Measurements from ENCODE around the gene TACC3. TPM values are rescaled to one million over a fixed set of nuclear protein-coding genes. Genes with fewer than 3 reads are reported as not detected.

The TACC3 gene
- total and polyA plus RNA-seq, 9 donors, result 8.9 to 37.9 (median 30.7) TPM

- Histone ChIP-seq H3K4me3 (ENCODE audit: low read length) (peak overlapping the region; percentile 41), H3K27me3 (ENCODE audit: control insufficient read depth, insufficient read depth, low read length) (no peaks in the 10 kb centered on the region), H3K36me3 (ENCODE audit: control insufficient read depth, insufficient read depth, low read length) (no peaks in the 10 kb centered on the region), H3K27ac (ENCODE audit: low read length) (peak overlapping the region; percentile 55), H3K9me3 (replicated peaks; ENCODE audit: control insufficient read depth, low read depth, low read length) (no peaks in the 10 kb centered on the region), H3K4me1 (ENCODE audit: control insufficient read depth, insufficient read depth, low read length) (peaks cover 13% of the 10 kb centered on the region)
- WGBS (ENCODE audit: insufficient coverage), result 4% methylated on average over 8 of the region's 13 CpGs
- peak; percentile 69 for DNase-seq
Measured at GRCh38 chr4:1683261-1683735, 38.0 kb upstream of the TACC3 start.

- WGBS (ENCODE audit: insufficient coverage), result under 1% methylated on average over 118 of the region's 118 CpGs
- peaks cover 13% of the 10 kb centered on the region for H3K4me1 ChIP-seq (ENCODE audit: control insufficient read depth, insufficient read depth, low read length)
Measured at GRCh38 chr4:1683736-1684505, 37.4 kb upstream of the TACC3 start, which contains the start of gene FAM53A. Gene FAM53A, minus strand, starts transcription at chr4:1684313. Its CDS starts 15,572 bp downstream, at chr4:1668741.

GRCh38 chr4:1684506-1685234, 36.7 kb upstream of the TACC3 start:
- 19% methylated on average over 65 of the region's 66 CpGs for WGBS (ENCODE audit: insufficient coverage)
- Histone ChIP-seq H3K4me1 (ENCODE audit: control insufficient read depth, insufficient read depth, low read length) (peaks cover 13% of the 10 kb centered on the region), H3K27me3 (ENCODE audit: control insufficient read depth, insufficient read depth, low read length) (no peaks in the 10 kb centered on the region), H3K4me3 (ENCODE audit: low read length) (peak overlapping the region; percentile 25), H3K9me3 (replicated peaks; ENCODE audit: control insufficient read depth, low read depth, low read length) (no peaks in the 10 kb centered on the region), H3K36me3 (ENCODE audit: control insufficient read depth, insufficient read depth, low read length) (no peaks in the 10 kb centered on the region), H3K27ac (ENCODE audit: low read length) (no peak overlapping the region)
- DNase-seq, result no peak

More at GRCh38 chr4:1683736-1684505, 37.4 kb upstream of the TACC3 start, which contains the start of gene FAM53A:
- peak within 1 kb of the TSS; percentile 41 for H3K4me3 ChIP-seq (ENCODE audit: low read length)
- H3K36me3 ChIP-seq (ENCODE audit: control insufficient read depth, insufficient read depth, low read length), result no peaks in the 10 kb centered on the region
- no peaks in the 10 kb centered on the region for H3K27me3 ChIP-seq (ENCODE audit: control insufficient read depth, insufficient read depth, low read length)
- peak within 1 kb of the TSS; percentile 55 for H3K27ac ChIP-seq (ENCODE audit: low read length)
- DNase-seq, result peak; percentile 93
- H3K9me3 ChIP-seq (replicated peaks; ENCODE audit: control insufficient read depth, low read depth, low read length), result no peaks in the 10 kb centered on the region

DNA sequence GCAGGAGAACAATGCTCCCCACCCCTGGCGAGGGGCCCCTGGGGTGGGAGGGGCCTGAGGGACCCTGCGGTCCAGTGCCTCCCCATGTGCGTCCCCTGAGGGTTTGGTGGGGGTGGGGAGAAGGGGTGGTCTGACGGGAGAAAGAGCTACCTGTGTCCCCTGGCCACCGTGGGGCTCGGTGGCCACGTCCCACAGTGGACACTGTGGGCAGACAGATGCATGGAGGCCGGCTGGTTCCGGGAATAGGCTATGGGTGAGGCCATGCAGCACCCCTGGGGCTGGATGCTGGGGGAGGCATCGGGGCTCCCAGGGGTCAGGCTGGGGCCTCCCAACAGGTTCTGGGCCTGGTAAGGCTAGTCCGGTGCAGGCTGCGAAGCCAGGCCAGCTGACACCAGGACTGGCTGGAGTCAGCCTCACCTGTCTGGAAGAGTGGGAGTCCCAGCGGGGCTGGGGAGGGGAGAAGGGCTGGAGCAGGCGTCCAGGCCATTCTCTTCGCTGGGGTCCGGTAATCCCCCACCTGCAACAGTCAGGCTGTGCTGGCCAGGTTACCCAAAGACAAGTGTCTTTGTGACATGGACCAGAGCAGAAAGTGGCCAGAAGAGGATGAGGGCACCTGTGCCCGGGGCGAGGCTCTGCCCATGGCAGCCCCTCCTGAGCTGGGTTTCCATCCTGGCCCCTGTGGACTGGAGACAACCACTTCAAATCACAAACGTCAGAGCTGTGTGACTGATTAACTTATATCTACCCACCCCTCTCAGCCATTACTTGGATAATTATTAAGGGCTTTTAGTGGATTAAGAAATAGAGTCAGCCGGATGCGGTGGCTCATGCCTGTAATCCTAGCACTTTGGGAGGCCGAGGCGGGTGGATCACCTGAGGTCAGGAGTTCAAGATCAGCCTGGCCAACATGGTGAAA, 35.8 kb upstream of the TACC3 start:
- Histone ChIP-seq H3K36me3 (ENCODE audit: control insufficient read depth, insufficient read depth, low read length) (peaks cover 3% of the 10 kb centered on the region), H3K4me1 (ENCODE audit: control insufficient read depth, insufficient read depth, low read length) (peaks cover 13% of the 10 kb centered on the region), H3K27me3 (ENCODE audit: control insufficient read depth, insufficient read depth, low read length) (no peaks in the 10 kb centered on the region), H3K4me3 (ENCODE audit: low read length) (no peak overlapping the region), H3K9me3 (replicated peaks; ENCODE audit: control insufficient read depth, low read depth, low read length) (no peaks in the 10 kb centered on the region), H3K27ac (ENCODE audit: low read length) (no peak overlapping the region)
- WGBS (ENCODE audit: insufficient coverage), result 65% methylated on average over 14 of the region's 23 CpGs
- no peak for DNase-seq

DNA sequence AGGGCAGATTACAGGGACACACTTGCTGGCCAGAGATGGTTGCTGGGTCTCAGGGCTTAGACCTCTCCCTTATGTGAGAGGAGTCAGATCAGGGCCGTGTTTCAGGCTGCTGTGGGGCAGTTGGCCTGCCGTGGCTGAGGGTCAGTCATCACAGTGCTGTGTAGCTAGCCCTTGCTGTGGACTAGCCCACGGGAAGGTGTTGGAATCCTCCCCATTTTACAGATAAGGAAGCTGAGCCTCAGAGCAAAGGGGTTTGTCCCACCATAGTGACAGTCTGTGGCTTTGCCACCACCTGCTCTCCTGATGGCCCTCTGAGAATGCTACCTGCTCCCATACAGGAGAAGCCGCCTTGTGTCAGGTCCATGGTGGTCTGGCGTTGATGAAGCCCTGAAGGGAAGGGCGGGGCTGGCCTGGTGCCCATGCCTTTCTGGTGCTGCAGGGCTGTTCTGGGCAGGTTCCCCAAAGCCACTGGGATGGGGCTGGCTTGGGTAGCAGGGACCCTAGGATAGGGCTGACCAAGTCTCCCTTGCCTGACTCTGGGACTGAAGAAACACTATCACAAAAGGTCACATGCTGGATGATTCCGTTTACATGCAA, 34.8 kb upstream of the TACC3 start:
- Histone ChIP-seq H3K4me3 (ENCODE audit: low read length) (no peak overlapping the region), H3K36me3 (ENCODE audit: control insufficient read depth, insufficient read depth, low read length) (peaks cover 13% of the 10 kb centered on the region), H3K4me1 (ENCODE audit: control insufficient read depth, insufficient read depth, low read length) (peaks cover 13% of the 10 kb centered on the region), H3K9me3 (replicated peaks; ENCODE audit: control insufficient read depth, low read depth, low read length) (no peaks in the 10 kb centered on the region), H3K27ac (ENCODE audit: low read length) (no peak overlapping the region), H3K27me3 (ENCODE audit: control insufficient read depth, insufficient read depth, low read length) (no peaks in the 10 kb centered on the region)
- 52% methylated on average over 6 of the region's 7 CpGs for WGBS (ENCODE audit: insufficient coverage)
- no peak for DNase-seq

- H3K4me1 ChIP-seq (ENCODE audit: control insufficient read depth, insufficient read depth, low read length), result peaks cover 13% of the 10 kb centered on the region
- H3K4me3 ChIP-seq (ENCODE audit: low read length), result no peak overlapping the region
- peaks cover 36% of the 10 kb centered on the region for H3K36me3 ChIP-seq (ENCODE audit: control insufficient read depth, insufficient read depth, low read length)
- H3K9me3 ChIP-seq (replicated peaks; ENCODE audit: control insufficient read depth, low read depth, low read length), result no peaks in the 10 kb centered on the region
- H3K27me3 ChIP-seq (ENCODE audit: control insufficient read depth, insufficient read depth, low read length), result no peaks in the 10 kb centered on the region
- no peak for DNase-seq
- H3K27ac ChIP-seq (ENCODE audit: low read length), result no peak overlapping the region
- no CpG with 5 or more reads among the region's 3 CpGs for WGBS (ENCODE audit: insufficient coverage)
Measured at GRCh38 chr4:1690698-1691097, 30.6 kb upstream of the TACC3 start.

DNA sequence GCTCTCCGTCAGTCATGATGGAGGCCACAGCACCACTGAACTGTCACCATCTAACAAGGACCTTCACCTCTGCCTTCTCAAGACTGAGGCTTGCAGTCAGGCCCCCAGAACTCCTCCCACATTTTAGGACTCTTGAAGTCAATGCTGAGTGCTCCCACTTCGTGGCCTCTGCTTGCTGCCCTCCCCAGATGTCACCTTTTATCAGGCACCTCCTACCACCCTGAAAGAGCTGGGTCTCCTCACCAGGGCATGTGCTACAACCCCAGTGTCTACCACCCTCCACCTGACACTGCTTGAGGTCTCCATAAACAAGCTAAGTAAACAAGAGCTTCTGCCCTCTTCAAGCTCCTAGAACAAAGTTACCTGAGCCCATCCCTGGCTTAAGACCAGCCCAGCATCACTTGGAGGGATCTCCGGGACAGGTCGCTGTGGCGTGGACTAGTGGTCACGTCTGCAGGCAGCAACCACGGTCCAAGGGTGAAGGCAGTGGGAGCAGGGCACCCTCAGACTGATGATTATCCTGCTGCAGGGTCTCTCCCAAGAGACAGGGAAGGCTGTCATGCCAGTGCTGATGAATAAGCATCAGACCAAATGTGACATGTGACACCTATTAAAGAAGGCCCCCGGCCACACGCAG, 29.5 kb upstream of the TACC3 start:
- no peaks in the 10 kb centered on the region for H3K27me3 ChIP-seq (ENCODE audit: control insufficient read depth, insufficient read depth, low read length)
- no peak overlapping the region for H3K4me3 ChIP-seq (ENCODE audit: low read length)
- peaks cover 38% of the 10 kb centered on the region for H3K36me3 ChIP-seq (ENCODE audit: control insufficient read depth, insufficient read depth, low read length)
- H3K9me3 ChIP-seq (replicated peaks; ENCODE audit: control insufficient read depth, low read depth, low read length), result no peaks in the 10 kb centered on the region
- H3K27ac ChIP-seq (ENCODE audit: low read length), result no peak overlapping the region
- no peak for DNase-seq
- 83% methylated on average over 9 of the region's 9 CpGs for WGBS (ENCODE audit: insufficient coverage)
- H3K4me1 ChIP-seq (ENCODE audit: control insufficient read depth, insufficient read depth, low read length), result peaks cover 23% of the 10 kb centered on the region

- Histone ChIP-seq H3K4me3 (ENCODE audit: low read length) (no peak overlapping the region), H3K36me3 (ENCODE audit: control insufficient read depth, insufficient read depth, low read length) (peaks cover 45% of the 10 kb centered on the region), H3K9me3 (replicated peaks; ENCODE audit: control insufficient read depth, low read depth, low read length) (no peaks in the 10 kb centered on the region), H3K27me3 (ENCODE audit: control insufficient read depth, insufficient read depth, low read length) (no peaks in the 10 kb centered on the region), H3K4me1 (ENCODE audit: control insufficient read depth, insufficient read depth, low read length) (peaks cover 25% of the 10 kb centered on the region), H3K27ac (ENCODE audit: low read length) (no peak overlapping the region)
- DNase-seq, result peak; percentile 73
- 0% methylated on average over 2 of the region's 7 CpGs for WGBS (ENCODE audit: insufficient coverage)
Measured at GRCh38 chr4:1693131-1693896, 28.0 kb upstream of the TACC3 start.

All from muscle of leg (tissue), 11 donors.